Activated naive CD8-positive, alpha-beta T cell treated with anti-CD3 and anti-CD28 coated beads for 36 hours (primary cell): ENCODE results near the gene ROR2. TPM values are rescaled to one million over a fixed set of nuclear protein-coding genes. Genes with fewer than 3 reads are reported as not detected.

Experiments used
- DNase-seq: peaks from one replicate; pipeline ENCODE4 v3.0.0; 2021
- H3K27ac Mint-ChIP-seq: one replicate; pipeline ENCODE4 v1.8.0; 2022; ENCODE audit warnings: mild to moderate bottlenecking, moderate library complexity, mixed read lengths
- H3K27me3 Mint-ChIP-seq: one replicate; pipeline ENCODE4 v1.8.0; 2022; ENCODE audit warnings: mild to moderate bottlenecking, mixed read lengths
- H3K36me3 Mint-ChIP-seq: one replicate; pipeline ENCODE4 v1.8.0; 2021; ENCODE audit warnings: mild to moderate bottlenecking, mixed read lengths
- H3K4me1 Mint-ChIP-seq: one replicate; pipeline ENCODE4 v1.8.0; 2021; ENCODE audit warnings: mixed read lengths
- H3K4me3 Mint-ChIP-seq: one replicate; pipeline ENCODE4 v1.8.0; 2022; ENCODE audit warnings: mild to moderate bottlenecking, moderate library complexity, mixed read lengths
- H3K9me3 Mint-ChIP-seq: one replicate; pipeline ENCODE4 v1.8.0; 2022; ENCODE audit warnings: mixed read lengths
- total RNA-seq, 2 experiments: library from RNA; stranded (reverse); gene quantifications; one replicate each; pipeline ENCODE4 v1.2.3, GENCODE V29; 2021

Gene ROR2
- total RNA-seq, 2 experiments from 2014 or later: not detected

DNA sequence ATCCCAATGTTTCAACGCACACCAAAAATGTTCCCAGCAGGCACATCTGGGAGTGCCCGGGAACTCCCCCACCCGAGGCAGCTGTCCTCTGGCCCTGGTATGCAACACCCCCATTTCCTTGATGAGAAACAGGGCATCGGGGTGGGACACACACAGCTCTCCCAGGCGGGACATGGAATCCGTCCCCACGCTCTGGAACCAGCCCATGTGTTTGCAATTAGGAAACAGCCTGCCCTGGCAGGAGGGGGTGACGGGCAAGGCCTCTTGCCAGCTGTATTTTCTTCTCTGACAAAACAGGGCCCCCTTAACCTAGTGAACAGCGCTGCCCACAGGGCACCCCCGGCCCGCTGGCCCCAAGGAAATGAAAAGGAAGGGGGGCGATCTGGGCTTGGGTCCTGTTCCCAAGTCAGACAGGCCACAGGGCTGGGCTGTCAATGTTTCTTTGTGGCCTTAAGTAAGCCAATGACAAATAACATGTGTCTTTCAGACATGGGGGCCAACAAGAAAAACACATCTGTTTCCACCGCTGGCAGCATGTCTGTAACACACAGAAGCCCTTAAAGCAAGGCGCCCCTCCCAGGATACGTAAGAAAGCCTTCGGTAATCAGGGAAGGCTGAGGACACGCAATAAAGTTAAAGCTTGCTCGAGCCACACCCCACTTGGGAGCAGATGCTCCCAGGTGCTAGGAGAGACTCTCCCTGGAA, 125.3 kb downstream of the ROR2 start:
- Mint-ChIP-seq H3K36me3 (no peaks in the 10 kb centered on the region), H3K4me1 (no peaks in the 10 kb centered on the region), H3K27ac (no peak overlapping the region), H3K4me3 (no peak overlapping the region), H3K27me3 (no peaks in the 10 kb centered on the region), H3K9me3 (no peaks in the 10 kb centered on the region)
- no peak for DNase-seq

DNA sequence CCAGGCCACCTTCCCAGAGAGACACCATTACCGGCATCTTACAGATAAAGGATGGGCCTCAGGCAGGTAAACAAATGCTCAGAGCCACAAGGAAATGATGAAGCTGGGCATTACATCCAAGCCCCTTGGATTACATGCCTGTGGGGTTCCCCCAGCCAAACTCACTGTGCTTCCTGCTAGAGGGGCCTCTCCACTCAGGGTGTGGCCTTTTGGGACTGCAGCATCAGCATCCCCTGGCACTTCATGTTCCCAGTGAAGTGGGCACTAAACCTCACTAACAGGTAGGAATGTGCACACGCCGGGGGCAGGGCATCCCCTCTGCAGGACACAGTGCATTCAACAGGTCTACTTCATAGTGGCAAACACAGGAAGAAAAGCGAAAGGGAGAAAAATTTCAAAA, 125.9 kb downstream of the ROR2 start:
- no peaks in the 10 kb centered on the region for H3K9me3 Mint-ChIP-seq
- H3K36me3 Mint-ChIP-seq: no peaks in the 10 kb centered on the region
- no peak overlapping the region for H3K27ac Mint-ChIP-seq
- H3K4me1 Mint-ChIP-seq: no peaks in the 10 kb centered on the region
- H3K4me3 Mint-ChIP-seq: no peak overlapping the region
- DNase-seq: no peak
- no peaks in the 10 kb centered on the region for H3K27me3 Mint-ChIP-seq

DNA sequence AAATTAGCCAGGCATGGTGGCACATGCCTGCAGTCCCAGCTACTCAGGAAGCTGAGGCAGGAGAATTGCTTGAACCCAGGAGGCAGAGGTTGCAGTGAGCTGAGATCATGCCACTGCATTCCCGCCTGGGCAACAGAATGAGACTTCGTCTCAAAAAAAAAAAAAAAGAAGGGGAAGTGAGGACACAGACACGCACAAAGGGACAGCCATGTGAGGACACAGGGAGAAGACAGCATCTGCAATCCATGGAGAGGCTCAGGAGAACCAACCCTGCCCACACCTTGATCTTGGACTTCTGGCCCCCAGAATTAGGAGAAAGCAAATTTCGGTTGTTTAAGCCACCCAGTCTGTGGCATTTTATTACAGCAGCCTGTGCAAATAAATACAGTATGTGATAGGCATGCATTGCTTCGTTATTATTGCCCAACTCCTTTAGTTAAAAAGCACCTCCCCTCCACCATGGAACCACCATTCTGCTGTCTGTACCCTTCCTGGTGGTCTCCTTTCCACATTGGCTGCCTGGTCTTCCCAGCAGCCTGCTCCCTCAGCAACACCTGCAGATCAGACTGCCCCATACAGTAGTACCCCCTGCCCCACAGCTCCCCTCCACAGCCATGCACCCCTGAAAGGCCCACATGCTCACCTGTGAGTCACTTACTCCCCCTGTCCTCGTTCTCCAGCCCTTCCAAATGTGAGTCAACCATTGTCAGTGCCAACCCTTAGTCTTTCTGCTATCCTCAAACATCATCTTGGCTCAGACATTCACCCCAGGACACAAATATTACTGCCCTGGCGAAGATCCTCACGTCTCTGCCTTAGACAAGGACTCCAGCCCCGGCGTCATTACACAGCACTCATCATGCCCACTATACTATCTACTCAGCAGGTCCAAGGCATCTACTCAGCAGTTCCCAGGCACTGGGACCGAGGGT, 128.8 kb downstream of the ROR2 start:
- no peak overlapping the region for H3K27ac Mint-ChIP-seq
- no peaks in the 10 kb centered on the region for H3K9me3 Mint-ChIP-seq
- H3K4me3 Mint-ChIP-seq: no peak overlapping the region
- H3K27me3 Mint-ChIP-seq: no peaks in the 10 kb centered on the region
- no peak for DNase-seq
- H3K4me1 Mint-ChIP-seq: no peaks in the 10 kb centered on the region
- no peaks in the 10 kb centered on the region for H3K36me3 Mint-ChIP-seq

DNA sequence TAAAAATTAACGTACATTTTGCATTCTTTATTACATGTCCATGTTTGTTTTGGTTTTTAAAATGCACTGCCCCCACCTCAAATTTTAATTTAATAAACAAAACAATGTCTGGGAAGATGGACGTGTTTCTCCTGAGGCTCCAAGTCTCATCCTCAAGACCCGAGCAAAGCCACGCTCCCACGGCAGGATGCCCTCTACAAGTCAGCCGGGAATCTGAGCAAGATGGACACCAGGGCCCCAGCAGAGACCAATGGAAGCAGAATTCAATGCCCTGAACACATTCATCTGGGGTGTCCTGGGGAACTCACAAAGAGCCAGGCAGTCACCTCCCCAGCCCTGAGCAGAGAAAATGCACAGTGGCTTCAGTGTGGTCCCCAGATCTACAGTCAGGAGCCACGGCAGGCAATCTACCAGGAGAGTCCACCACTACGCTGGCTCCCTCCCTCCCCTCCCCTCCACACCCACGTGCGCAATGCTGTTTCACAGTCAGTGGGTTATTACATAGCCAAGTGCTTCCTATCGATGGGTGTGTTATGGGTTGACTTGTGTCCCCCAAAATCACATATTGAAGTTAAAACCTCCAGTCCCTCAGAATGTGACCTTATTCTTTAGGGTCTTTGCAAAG, 129.8 kb downstream of the ROR2 start:
- Mint-ChIP-seq H3K36me3 (no peaks in the 10 kb centered on the region), H3K27me3 (no peaks in the 10 kb centered on the region), H3K27ac (no peak overlapping the region), H3K4me3 (no peak overlapping the region), H3K9me3 (no peaks in the 10 kb centered on the region), H3K4me1 (no peaks in the 10 kb centered on the region)
- no peak for DNase-seq

DNA sequence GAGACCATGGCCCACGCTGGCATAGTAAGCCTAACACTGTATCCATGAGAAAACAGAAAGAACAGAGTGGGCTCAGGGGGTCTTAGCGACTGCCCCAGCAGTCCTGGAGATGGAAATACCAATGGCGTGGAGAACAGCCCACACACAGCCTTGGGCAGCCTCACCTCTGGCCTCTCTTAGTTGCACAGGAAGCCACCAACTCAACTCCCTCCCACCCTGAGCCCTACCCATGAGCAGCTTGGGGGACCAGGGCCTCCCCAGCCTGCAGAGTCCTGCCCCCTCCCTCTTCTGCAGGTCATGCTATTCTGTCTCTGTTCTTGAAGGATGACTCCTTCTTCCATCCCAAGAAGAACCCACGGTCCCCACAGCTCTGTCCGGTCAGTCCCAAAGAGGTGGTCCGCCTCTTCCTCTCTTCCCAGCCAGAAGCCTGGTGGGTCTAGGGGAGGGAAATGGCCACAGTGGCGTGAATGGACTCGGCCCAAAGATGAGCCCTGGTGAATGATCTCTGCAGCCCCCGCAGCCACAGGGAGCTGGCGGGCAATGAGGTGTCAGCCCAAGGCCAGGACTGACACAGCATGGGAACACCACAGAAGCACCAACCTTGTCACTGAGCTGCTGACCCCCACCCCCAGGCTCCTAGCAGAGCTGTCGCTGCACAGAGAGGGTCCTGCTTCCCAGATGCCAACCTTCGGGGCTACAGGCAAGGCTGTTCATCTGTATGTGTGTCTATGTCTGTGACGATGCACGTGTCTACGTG, 131.2 kb downstream of the ROR2 start:
- H3K4me1 Mint-ChIP-seq: no peaks in the 10 kb centered on the region
- DNase-seq: no peak
- no peaks in the 10 kb centered on the region for H3K27me3 Mint-ChIP-seq
- H3K27ac Mint-ChIP-seq: no peak overlapping the region
- no peaks in the 10 kb centered on the region for H3K9me3 Mint-ChIP-seq
- no peaks in the 10 kb centered on the region for H3K36me3 Mint-ChIP-seq
- H3K4me3 Mint-ChIP-seq: no peak overlapping the region

DNA sequence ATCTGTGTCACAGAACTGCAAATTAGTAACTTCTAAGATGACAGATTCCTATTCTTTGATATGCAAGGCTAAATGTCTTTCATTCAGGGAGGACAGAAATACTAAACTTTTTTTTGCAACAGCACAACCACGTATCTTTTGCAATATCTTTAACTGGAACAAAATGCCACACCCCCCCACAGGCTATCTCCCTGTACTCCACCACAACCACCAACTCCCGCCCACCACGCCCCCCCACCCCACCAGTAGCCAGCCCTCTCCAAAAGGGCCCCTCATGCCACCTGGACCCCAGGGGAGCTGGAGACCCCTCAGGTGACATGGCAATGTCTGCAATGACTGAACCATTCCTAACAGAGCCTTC, 131.8 kb downstream of the ROR2 start:
- H3K36me3 Mint-ChIP-seq: no peaks in the 10 kb centered on the region
- no peaks in the 10 kb centered on the region for H3K4me1 Mint-ChIP-seq
- no peak for DNase-seq
- no peaks in the 10 kb centered on the region for H3K9me3 Mint-ChIP-seq
- no peak overlapping the region for H3K4me3 Mint-ChIP-seq
- no peaks in the 10 kb centered on the region for H3K27me3 Mint-ChIP-seq
- H3K27ac Mint-ChIP-seq: no peak overlapping the region

DNA sequence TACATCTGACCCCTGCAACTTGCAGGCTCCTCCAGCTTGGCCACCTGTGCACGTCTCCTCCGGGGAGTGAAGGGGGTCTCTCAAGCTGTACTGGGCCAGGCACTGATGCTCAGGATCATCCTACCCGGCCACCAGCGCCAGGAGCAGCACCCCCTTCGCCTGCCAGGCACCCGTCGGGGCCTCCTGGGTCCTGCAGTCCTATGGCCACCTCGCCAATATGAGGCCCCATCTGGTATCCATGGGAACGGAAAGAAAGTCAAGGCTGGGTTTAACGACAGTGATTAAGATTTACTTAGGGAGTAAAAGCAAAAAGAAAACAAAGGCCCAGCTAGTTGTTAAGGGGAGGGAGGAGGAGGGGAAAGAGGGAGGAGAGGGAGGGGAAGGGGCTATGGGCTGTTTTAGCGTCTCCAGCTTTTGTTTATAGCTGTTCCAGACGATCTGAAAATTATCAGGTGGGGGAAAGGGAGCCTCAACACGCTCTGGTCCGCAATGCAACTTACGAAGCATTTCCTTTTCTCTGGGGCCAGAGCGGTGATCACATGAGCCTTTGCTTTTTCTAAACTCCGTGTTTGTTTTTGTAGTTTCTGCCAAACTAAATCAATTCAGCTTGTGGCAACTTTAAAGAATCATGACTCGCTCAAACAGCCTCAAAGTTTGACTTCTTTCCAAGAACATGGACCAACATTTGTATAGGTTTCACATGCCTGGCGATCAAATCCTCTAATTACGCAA, 132.4 kb downstream of the ROR2 start:
- Mint-ChIP-seq H3K36me3 (no peaks in the 10 kb centered on the region), H3K9me3 (no peaks in the 10 kb centered on the region), H3K27ac (no peak overlapping the region), H3K4me3 (no peak overlapping the region), H3K27me3 (no peaks in the 10 kb centered on the region), H3K4me1 (no peaks in the 10 kb centered on the region)
- DNase-seq: no peak

DNA sequence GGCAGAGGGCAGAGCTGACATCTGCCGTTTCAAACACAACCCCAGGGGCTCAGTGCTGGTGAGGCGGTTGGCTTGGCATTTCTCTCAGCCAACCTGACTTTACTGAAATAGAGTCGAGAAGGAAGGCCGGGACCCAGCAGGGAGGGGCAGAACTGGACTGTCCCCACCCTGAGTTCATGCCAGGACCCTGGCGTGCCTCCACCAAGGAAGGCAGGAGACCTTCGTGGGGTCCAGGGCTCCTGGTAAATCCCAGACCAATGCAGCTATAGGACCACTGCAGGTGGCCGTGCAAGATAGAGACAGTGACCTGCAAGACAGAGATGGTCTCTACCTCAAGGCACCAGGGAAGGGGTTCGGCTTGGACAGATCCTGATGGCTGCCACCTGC, 132.9 kb downstream of the ROR2 start:
- Mint-ChIP-seq H3K4me1 (no peaks in the 10 kb centered on the region), H3K4me3 (no peak overlapping the region), H3K27me3 (no peaks in the 10 kb centered on the region), H3K27ac (no peak overlapping the region), H3K9me3 (no peaks in the 10 kb centered on the region), H3K36me3 (no peaks in the 10 kb centered on the region)
- no peak for DNase-seq

DNA sequence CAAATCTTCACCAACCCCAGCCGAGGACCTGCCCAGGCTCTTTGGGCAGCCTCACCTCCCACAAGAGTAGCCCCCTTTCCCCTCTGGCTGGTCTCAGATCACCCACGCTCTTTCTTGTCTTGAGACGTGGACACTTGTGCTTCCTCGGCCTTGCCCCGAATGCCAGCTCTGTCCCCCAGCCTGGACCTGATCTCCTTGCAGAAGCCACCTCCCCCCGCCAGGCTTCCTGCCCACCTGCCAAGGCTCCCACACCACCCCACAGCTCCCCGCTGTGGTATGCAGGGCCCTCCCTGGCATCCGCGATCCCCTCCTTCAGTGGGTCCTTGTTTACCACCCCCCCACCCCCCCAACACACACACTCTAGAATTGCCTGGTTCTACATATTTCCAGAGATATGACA, 133.7 kb downstream of the ROR2 start:
- Mint-ChIP-seq H3K27ac (no peak overlapping the region), H3K36me3 (no peaks in the 10 kb centered on the region), H3K27me3 (no peaks in the 10 kb centered on the region), H3K4me1 (no peaks in the 10 kb centered on the region), H3K4me3 (no peak overlapping the region), H3K9me3 (no peaks in the 10 kb centered on the region)
- no peak for DNase-seq

DNA sequence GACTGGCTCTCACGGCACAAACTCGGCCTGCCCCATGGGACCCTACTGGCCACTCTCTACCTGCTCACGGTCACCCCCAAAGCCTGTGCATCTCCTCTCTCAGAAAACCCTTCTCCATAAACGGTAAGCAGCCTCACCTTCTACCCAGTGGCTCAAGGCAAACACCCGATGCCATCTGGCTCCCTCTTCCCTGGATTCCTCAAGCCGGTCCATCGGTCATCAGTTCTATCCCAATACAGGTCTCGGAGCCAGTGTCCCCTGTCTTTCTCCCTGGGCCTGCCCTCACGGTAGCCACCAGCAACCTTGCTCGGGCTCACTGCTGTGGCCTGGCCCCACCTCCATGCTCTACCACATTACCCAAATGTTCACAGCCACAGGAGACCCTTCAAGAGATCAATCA, 134.1 kb downstream of the ROR2 start:
- DNase-seq: no peak
- Mint-ChIP-seq H3K9me3 (no peaks in the 10 kb centered on the region), H3K4me3 (no peak overlapping the region), H3K27ac (no peak overlapping the region), H3K4me1 (no peaks in the 10 kb centered on the region), H3K36me3 (no peaks in the 10 kb centered on the region), H3K27me3 (no peaks in the 10 kb centered on the region)

DNA sequence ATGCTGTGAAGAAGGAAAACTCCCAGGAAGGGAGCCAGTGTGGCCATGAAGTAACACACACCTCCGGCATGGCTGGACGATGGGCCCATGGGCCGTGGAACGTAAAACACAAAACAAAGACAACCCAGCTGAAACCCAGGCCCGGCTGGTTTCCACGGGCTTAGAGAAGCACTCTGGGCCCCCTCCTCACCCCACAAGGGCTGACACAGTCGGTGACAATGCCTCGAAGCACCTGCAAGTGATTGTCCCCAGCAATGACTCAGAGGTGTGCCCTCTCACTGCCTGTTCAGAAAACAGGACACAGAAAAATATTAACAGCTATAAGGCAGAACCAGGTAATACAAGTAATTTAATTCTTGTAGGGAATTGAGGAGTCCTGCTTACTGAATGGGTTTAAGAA, 135.3 kb downstream of the ROR2 start:
- no peaks in the 10 kb centered on the region for H3K4me1 Mint-ChIP-seq
- no peaks in the 10 kb centered on the region for H3K36me3 Mint-ChIP-seq

DNA sequence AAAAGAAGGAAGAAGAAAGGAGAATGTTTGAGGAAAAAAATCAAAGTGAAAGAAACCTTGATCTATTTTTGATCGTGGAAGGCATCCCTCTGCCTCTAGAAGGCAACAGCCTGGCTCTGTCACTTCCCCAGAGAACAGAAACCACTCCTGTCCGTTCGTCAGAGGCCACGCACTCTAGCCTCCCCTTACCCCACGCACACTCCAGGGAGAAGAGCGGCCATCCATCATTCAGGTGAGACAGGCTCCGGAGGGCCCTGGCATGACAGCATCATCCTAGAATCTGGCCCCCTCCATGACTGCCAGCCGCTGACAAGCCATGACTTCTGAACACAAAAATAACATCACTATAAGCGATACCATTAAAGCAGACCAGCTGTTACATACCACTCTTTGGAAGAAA, 135.8 kb downstream of the ROR2 start:
- no peaks in the 10 kb centered on the region for H3K9me3 Mint-ChIP-seq
- DNase-seq: no peak
- H3K4me1 Mint-ChIP-seq: no peaks in the 10 kb centered on the region
- H3K27ac Mint-ChIP-seq: no peak overlapping the region
- H3K36me3 Mint-ChIP-seq: no peaks in the 10 kb centered on the region
- no peaks in the 10 kb centered on the region for H3K27me3 Mint-ChIP-seq
- no peak overlapping the region for H3K4me3 Mint-ChIP-seq

More for the DNA sequence above, 135.3 kb downstream of the ROR2 start:
- DNase-seq: no peak
- no peak overlapping the region for H3K4me3 Mint-ChIP-seq
- H3K9me3 Mint-ChIP-seq: no peaks in the 10 kb centered on the region
- no peak overlapping the region for H3K27ac Mint-ChIP-seq
- no peaks in the 10 kb centered on the region for H3K27me3 Mint-ChIP-seq

DNA sequence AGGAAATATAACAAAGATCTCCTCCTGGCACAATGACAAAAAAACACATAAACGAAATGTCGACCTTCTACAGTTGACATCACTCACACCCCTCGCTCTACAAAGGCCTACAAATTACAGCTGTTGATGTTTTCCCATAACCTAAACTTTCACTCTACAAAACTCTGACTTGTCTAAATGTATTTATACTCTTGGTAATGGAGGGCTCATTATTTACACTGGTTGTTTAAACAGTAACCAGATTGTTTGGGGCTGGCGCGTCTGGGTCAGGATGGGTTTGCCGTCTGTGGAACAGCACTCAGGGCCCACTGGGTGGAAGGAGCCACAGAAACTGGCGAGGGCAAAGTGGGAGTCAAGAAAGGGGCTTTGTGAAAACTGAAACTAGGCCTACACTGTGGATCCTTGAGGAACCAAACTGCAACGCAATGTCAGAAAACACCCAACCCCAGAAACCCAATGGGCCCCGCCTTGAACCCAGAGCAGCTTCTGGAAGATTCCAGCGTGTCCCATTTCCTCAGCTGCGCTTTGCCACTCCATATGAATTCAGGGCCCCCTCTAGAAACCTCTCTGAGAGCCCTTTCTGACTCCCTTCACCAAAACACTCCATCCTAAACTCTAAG, 136.7 kb downstream of the ROR2 start:
- no peak overlapping the region for H3K4me3 Mint-ChIP-seq
- no peaks in the 10 kb centered on the region for H3K27me3 Mint-ChIP-seq
- H3K27ac Mint-ChIP-seq: no peak overlapping the region
- DNase-seq: no peak
- H3K36me3 Mint-ChIP-seq: no peaks in the 10 kb centered on the region
- H3K9me3 Mint-ChIP-seq: no peaks in the 10 kb centered on the region
- no peaks in the 10 kb centered on the region for H3K4me1 Mint-ChIP-seq

DNA sequence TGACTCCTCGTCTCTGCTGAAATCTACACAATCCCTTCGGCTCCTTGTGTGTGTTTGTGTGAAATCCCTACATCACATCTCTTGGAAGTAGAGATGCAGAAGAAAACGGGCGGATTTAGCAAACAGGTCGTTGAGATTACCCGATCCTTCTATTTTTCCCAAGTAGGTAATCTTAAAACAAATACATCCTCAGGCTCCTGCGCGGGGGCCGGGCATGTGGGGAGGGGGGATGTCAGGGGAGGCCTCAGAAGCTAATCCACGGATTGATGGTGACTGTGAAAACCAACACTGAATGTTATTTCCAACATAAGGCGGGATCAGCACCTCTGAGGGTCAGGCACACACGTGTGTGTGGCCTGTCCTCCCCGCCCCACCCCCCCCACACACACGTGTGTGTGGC, 137.8 kb downstream of the ROR2 start:
- no peak overlapping the region for H3K27ac Mint-ChIP-seq
- no peak overlapping the region for H3K4me3 Mint-ChIP-seq
- H3K36me3 Mint-ChIP-seq: no peaks in the 10 kb centered on the region
- DNase-seq: no peak
- no peaks in the 10 kb centered on the region for H3K27me3 Mint-ChIP-seq
- no peaks in the 10 kb centered on the region for H3K4me1 Mint-ChIP-seq
- H3K9me3 Mint-ChIP-seq: no peaks in the 10 kb centered on the region
